Spleen (tissue), 11 donors: ENCODE measurements around the gene AIRE. TPM values are rescaled to one million over a fixed set of nuclear protein-coding genes. Genes with fewer than 3 reads are reported as not detected.
A peak's percentile ranks its signal among the peaks of the same experiment; 100 is the strongest.
"Not testable (repeated sequence)": the region's sequence is repeated elsewhere in the genome, so short reads cannot be mapped to it uniquely, and the experiment has no call there.

Experiments used
- DNase-seq: peaks from one replicate; pipeline ENCODE4 v3.0.0-alpha.2; 2020
- H3K27ac ChIP-seq, 8 donors: fragments of 200-600 bp; sonication (generic) in 7 of 8; 1 replicate in 4 of 8; 2 replicates in 4 of 8; pipeline versions ENCODE4 v1.5.0 to v1.8.0; 2016 to 2021; ENCODE audit warnings: inconsistent platforms in 4 of 8, mild to moderate bottlenecking in 4 of 8, moderate library complexity in 1 of 8
- H3K27me3 ChIP-seq, 7 donors: fragments of 200-600 bp; sonication (generic) in 6 of 7; replicated peaks in 1 of 7; 1 replicate in 4 of 7; 2 replicates in 3 of 7; pipeline versions ENCODE4 v1.5.0 to v1.8.0; 2016 to 2021; ENCODE audit warnings: inconsistent platforms in 3 of 7, mild to moderate bottlenecking in 1 of 7
- H3K36me3 ChIP-seq, 6 donors: fragments of 200-600 bp; sonication (generic) in 5 of 6; 1 replicate in 4 of 6; 2 replicates in 2 of 6; pipeline versions ENCODE4 v1.5.0 to v1.8.0; 2016 to 2021; ENCODE audit warnings: inconsistent platforms in 2 of 6
- H3K4me1 ChIP-seq, 6 donors: fragments of 200-600 bp; sonication (generic) in 5 of 6; 1 replicate in 3 of 6; 2 replicates in 3 of 6; pipeline versions ENCODE4 v1.5.0 to v1.8.0; 2016 to 2021; ENCODE audit warnings: inconsistent platforms in 3 of 6
- H3K4me3 ChIP-seq, 8 donors: fragments of 200-600 bp; sonication (generic) in 7 of 8; 1 replicate in 4 of 8; 2 replicates in 4 of 8; pipeline versions ENCODE4 v1.5.0 to v1.8.0; 2016 to 2021; ENCODE audit warnings: inconsistent platforms in 4 of 8, mild to moderate bottlenecking in 4 of 8, moderate library complexity in 2 of 8
- H3K9me3 ChIP-seq, 8 donors: fragments of 200-600 bp; sonication (generic) in 7 of 8; 1 replicate in 4 of 8; 2 replicates in 4 of 8; pipeline versions ENCODE4 v1.5.0 to v1.8.0; 2016 to 2021; ENCODE audit warnings: inconsistent platforms in 4 of 8
- POLR2A ChIP-seq, 3 donors: fragments of 450-650 bp; IDR thresholded peaks; one replicate each; pipeline ENCODE4 v1.5.1; 2017; ENCODE audit warnings: antibody characterized with exemption in 3 of 3, mild to moderate bottlenecking in 1 of 3
- POLR2AphosphoS5 ChIP-seq, 3 donors: sonication (generic); formaldehyde crosslinking; IDR thresholded peaks; one replicate each; pipeline ENCODE4 v1.5.1; 2017; ENCODE audit warnings: antibody characterized with exemption in 3 of 3
- WGBS, 5 donors: extraction: QIAGEN DNeasy Blood & Tissue Kit in 3 of 5; methylation state at CpG; one replicate each; pipeline versions ENCODE4 v1.1.5 to v1.1.7; 2013 to 2018; 5-methylcytosine and 5-hydroxymethylcytosine counted together
- intact Hi-C: fragments of 100-400 bp; cut with DNase I; formaldehyde crosslinking; loops from one replicate; pipeline ENCODE4 v1.15.0; 2023; ENCODE audit warnings: low total_unique reads
- polyA plus RNA-seq, 3 donors: library from polyadenylated mRNA; stranded (reverse); fragments of 200-250 nt; gene quantifications; one replicate each; pipeline ENCODE4 v1.2.1, GENCODE V29; 2013
- total RNA-seq, 7 donors: library from RNA; depleted of rRNA in 3 of 7; stranded (reverse); fragments of >200 nt in 3 of 7; fragmentation: NEBNext Ultra II Directional in 4 of 7; extraction: Animal tissue kit (Norgen Biotek cat#: 25700) in 4 of 7; gene quantifications; one replicate each; pipeline versions ENCODE4 v1.1.0 to v1.2.1, GENCODE V29; 2016 to 2021
- TF ChIP-seq, protein P1 (sequence below), 11 experiments: fragments of 200-600 bp in 7 of 11; fragments of 450-650 bp in 4 of 11; sonication (generic) in 4 of 11; IDR thresholded peaks in 8 of 11; conservative IDR thresholded peaks in 3 of 11; 1 replicate in 7 of 11; 2 replicates in 4 of 11; pipeline versions ENCODE4 v1.4.0 to v1.8.0; 2016 to 2021; ENCODE audit warnings: antibody characterized with exemption in 11 of 11, inconsistent platforms in 4 of 11, mild to moderate bottlenecking in 1 of 11
- donor health status: healthy with polysubstance abuse.
- donor health status: DM: no; HTN: no; CAD: no; lungs with moderate emphysema.
- donor health status: DM: no; HTN: no; CAD: no.
- donor health status: Bipolar disorder and iron deficiency.
- donor health status: healthy.
- donor health status: DM: no; HTN: no; CAD: no.
- donor health status: DM: yes; HTN: yes; CAD: no.

AIRE gene
- total and polyA plus RNA-seq, 10 donors: 0.08 to 0.16 (median 0.10) TPM; not detected in 6

DNA sequence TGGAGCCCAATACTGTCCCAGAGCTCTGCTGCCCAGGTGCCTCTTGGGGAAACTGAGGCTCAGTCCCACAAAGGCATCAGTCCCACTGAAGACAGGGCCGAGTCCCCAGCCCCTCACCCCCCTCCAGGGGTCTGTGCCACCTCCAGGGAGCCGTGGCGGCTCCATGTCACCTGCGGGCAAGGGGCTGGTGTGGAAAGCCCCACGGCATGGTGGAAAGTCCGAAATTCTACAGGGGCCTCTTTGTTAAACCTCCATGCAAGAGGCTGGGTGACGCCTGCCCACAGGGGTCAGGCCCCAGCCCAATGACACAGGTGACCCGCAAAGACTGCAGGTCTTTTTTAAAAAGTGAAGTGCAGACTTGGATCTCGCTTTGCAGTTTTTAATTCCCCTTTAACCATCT, 3.3 kb upstream of the AIRE start:
- H3K27me3 ChIP-seq: peaks cover 0 to 29% (median 19%) of the 10 kb centered on the region in 7 donors
- no peaks in the 10 kb centered on the region for H3K9me3 ChIP-seq
- peaks cover 0 to 9% (median 3%) of the 10 kb centered on the region in 6 donors for H3K4me1 ChIP-seq
- no peak overlapping the region for H3K27ac ChIP-seq
- 74 to 93% (median 82%) methylated on average over 6 to 9 of the region's 9 CpGs for WGBS, 5 donors
- peak; percentile 66 for DNase-seq
- TF ChIP-seq, protein P1, sequence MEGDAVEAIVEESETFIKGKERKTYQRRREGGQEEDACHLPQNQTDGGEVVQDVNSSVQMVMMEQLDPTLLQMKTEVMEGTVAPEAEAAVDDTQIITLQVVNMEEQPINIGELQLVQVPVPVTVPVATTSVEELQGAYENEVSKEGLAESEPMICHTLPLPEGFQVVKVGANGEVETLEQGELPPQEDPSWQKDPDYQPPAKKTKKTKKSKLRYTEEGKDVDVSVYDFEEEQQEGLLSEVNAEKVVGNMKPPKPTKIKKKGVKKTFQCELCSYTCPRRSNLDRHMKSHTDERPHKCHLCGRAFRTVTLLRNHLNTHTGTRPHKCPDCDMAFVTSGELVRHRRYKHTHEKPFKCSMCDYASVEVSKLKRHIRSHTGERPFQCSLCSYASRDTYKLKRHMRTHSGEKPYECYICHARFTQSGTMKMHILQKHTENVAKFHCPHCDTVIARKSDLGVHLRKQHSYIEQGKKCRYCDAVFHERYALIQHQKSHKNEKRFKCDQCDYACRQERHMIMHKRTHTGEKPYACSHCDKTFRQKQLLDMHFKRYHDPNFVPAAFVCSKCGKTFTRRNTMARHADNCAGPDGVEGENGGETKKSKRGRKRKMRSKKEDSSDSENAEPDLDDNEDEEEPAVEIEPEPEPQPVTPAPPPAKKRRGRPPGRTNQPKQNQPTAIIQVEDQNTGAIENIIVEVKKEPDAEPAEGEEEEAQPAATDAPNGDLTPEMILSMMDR (IDR thresholded peaks at IDR 0.05 in 8 of 11, conservative IDR thresholded peaks at IDR 0.05 in 3 of 11): no peak
- TF ChIP-seq POLR2A (IDR thresholded peaks at IDR 0.05) (no peak), POLR2AphosphoS5 (IDR thresholded peaks at IDR 0.05) (no peak)
- H3K36me3 ChIP-seq: no peaks in the 10 kb centered on the region
- no peak overlapping the region for H3K4me3 ChIP-seq
- intact Hi-C loops: no loop called here

GRCh38 chr21:44283211-44283785, 2.4 kb upstream of the AIRE start:
- H3K36me3 ChIP-seq, H3K9me3 ChIP-seq, intact Hi-C loops, H3K4me1 ChIP-seq, H3K27ac ChIP-seq, H3K4me3 ChIP-seq: not testable (repeated sequence)
- WGBS, 5 donors: 46 to 67% (median 59%) methylated on average over 11 of the region's 11 CpGs
- DNase-seq: peak; percentile 33
- peaks cover 0 to 32% (median 25%) of the 10 kb centered on the region in 7 donors for H3K27me3 ChIP-seq

DNA sequence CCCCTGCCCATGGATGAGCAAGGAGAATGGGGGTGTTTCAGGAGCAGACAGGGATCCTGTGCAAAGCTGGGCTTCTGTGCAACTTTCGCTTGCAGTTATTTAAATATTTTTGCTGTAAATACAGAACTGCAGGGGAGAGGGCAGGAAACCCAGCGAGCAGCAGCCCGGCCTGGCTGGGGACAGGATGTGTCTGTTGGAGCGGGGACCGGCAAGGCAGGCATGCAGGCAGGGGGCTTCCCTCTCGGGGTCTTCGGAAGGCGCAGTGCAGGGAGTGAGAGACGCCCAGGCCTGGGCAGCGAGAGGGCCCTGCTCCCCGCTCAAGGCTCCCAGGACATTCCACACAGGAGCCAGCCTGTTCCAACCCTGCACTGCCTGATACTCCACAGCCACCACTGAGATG, 1.7 kb upstream of the AIRE start:
- TF ChIP-seq POLR2AphosphoS5 (IDR thresholded peaks at IDR 0.05) (no peak), POLR2A (IDR thresholded peaks at IDR 0.05) (no peak)
- TF ChIP-seq, protein P1 (IDR thresholded peaks at IDR 0.05 in 8 of 11, conservative IDR thresholded peaks at IDR 0.05 in 3 of 11): no peak
- Histone ChIP-seq H3K9me3 (no peaks in the 10 kb centered on the region), H3K4me3 (no peak overlapping the region), H3K36me3 (no peaks in the 10 kb centered on the region), H3K4me1 (peaks cover 0 to 9% (median 3%) of the 10 kb centered on the region in 6 donors), H3K27ac (no peak overlapping the region), H3K27me3 (peaks cover 0 to 32% (median 25%) of the 10 kb centered on the region in 7 donors)
- peak; percentile 71 for DNase-seq
- 22 to 45% (median 27%) methylated on average over 10 to 11 of the region's 11 CpGs for WGBS, 5 donors
- intact Hi-C loops: no loop called here

DNA sequence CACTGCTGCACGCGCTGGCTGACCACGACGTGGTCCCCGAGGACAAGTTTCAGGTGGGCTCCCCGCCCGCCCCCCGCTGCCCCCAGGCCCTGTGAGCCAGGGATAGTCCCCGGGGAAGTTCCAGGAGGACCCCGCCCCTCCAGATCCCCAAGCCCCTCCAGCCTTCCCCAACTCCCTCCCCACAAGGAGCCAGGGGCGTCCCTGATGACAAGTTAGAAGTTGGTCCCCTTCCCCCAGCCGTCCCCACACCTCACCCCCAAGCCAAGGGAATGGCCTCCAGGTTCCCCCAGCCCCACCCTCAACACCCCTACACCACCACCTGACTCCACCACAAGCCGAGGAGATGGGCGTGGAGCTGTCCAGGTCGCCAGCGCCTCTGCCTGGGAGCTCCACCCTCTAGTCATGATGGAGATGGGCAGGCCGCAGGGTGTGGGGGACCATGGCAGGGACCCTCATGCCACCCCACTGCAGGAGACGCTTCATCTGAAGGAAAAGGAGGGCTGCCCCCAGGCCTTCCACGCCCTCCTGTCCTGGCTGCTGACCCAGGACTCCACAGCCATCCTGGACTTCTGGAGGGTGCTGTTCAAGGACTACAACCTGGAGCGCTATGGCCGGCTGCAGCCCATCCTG, 525 bp downstream of the AIRE start:
- H3K4me3 ChIP-seq: no peak overlapping the region
- H3K27me3 ChIP-seq: peaks cover 0 to 39% (median 25%) of the 10 kb centered on the region in 7 donors
- DNase-seq: no peak
- TF ChIP-seq, protein P1 (IDR thresholded peaks at IDR 0.05 in 8 of 11, conservative IDR thresholded peaks at IDR 0.05 in 3 of 11): no peak
- TF ChIP-seq POLR2A (IDR thresholded peaks at IDR 0.05) (no peak), POLR2AphosphoS5 (IDR thresholded peaks at IDR 0.05) (no peak)
- intact Hi-C loops: no loop called here
- H3K36me3 ChIP-seq: no peaks in the 10 kb centered on the region
- H3K27ac ChIP-seq: no peak overlapping the region
- 61 to 76% (median 73%) methylated on average over 9 to 21 of the region's 21 CpGs for WGBS, 5 donors
- H3K9me3 ChIP-seq: no peaks in the 10 kb centered on the region
- H3K4me1 ChIP-seq: peaks cover 0 to 9% (median 3%) of the 10 kb centered on the region in 6 donors
